Regular cardiac myocyte (primary cell): ENCODE measurements around the gene ZNF385A. TPM values are rescaled to one million over a fixed set of nuclear protein-coding genes. Genes with fewer than 3 reads are reported as not detected.

Source experiments
- total RNA-seq: library from RNA; depleted of rRNA; stranded (reverse); fragments of >200 nt; gene quantifications from 2 replicates; pipeline ENCODE4 v1.2.3, GENCODE V29; 2014

Gene ZNF385A, protein sequence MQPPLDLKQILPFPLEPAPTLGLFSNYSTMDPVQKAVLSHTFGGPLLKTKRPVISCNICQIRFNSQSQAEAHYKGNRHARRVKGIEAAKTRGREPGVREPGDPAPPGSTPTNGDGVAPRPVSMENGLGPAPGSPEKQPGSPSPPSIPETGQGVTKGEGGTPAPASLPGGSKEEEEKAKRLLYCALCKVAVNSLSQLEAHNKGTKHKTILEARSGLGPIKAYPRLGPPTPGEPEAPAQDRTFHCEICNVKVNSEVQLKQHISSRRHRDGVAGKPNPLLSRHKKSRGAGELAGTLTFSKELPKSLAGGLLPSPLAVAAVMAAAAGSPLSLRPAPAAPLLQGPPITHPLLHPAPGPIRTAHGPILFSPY
- total RNA-seq, result 0.77 and 1.7 TPM in 2 replicates

GRCh38 chr12:54384591-54385041 is at the start of gene ZNF385A:
Gene ZNF385A (minus strand): TSS chr12:54384733. CDS start chr12:54384514, 219 bp downstream.

DNA sequence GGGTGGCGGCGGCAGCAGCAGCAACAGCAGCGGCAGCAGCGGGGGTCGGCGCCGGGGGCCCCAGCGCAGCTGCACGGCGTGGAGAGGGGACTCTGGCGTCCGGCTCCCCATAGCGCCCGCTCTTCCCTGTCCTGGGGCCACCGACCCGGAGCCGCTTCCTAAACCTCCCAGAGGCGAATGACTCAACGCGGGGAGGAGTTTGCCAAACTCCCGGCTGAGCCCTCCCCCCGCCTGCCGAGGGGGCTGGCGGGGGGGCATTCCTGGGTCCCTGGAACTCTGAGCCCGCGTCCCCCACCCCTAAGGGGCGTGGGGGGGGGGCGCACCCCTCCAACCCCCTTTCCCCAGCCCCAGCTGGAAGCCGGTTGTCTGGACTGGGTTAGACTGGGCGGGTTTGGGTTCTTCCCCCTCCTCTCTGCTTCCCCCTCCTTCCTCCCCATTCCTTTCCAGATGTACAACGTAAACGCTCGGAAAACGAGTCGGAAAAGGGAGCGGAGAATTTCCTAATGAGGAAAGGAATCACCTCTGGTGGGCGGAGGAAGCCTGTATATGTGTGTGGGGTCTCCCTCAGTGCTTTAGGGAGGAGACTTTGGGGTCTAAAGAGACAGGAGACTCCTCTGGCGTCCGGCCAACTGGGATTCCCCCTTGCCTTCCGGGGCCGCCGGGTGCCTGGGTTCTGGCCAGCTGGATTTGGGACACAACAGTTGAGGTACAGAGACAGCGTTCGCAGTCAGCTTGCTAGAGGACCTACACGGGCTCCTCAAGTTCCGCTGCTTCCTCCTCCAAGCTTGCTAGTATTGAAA is 34.8 kb upstream of the ZNF385A start, which contains the start of gene ITGA5:
Gene ITGA5 (minus strand): TSS at position 179 of the 800 bp plus-strand sequence. CDS start 68 bp downstream, at position 111.

GRCh38 chr12:54364413-54364812 is 20.1 kb downstream of the ZNF385A start, which contains the start of gene GPR84:
Gene GPR84 (minus strand): TSS chr12:54364486. CDS start chr12:54363851, 635 bp downstream.

GRCh38 chr12:54324617-54325441 is 59.7 kb downstream of the ZNF385A start, which contains the start of gene COPZ1:
Gene COPZ1 (plus strand): TSS chr12:54325131. CDS start chr12:54325164, 33 bp downstream.

Other genes with a start within 250 kb of the ZNF385A start
- 24.0 and 28.0 TPM in 2 replicates for gene SMUG1, start 195.7 kb downstream of the ZNF385A start, total RNA-seq
- gene CBX5, start 104.6 kb downstream of the ZNF385A start, total RNA-seq, result 18.0 and 50.0 TPM in 2 replicates
- gene HNRNPA1, start 104.0 kb downstream of the ZNF385A start, total RNA-seq, result 215 and 610 TPM in 2 replicates
- 0.19 TPM in 1 of 2 replicates, not detected in the other for gene NFE2, start 83.7 kb downstream of the ZNF385A start, total RNA-seq
- 118 and 124 TPM in 2 replicates for gene COPZ1, start 59.6 kb downstream of the ZNF385A start, total RNA-seq
- gene GPR84, start 20.2 kb downstream of the ZNF385A start, total RNA-seq, result not detected in 2 replicates
- 290 and 347 TPM in 2 replicates for gene ITGA5, start 34.5 kb upstream of the ZNF385A start, total RNA-seq
- not detected in 2 replicates for gene GTSF1, start 88.9 kb upstream of the ZNF385A start, total RNA-seq
- not detected in 2 replicates for gene NCKAP1L, start 113.0 kb upstream of the ZNF385A start, total RNA-seq
- gene PDE1B, start 164.9 kb upstream of the ZNF385A start, total RNA-seq, result 3.1 TPM in 2 replicates
- gene PPP1R1A, start 203.9 kb upstream of the ZNF385A start, total RNA-seq, result not detected in 2 replicates